ENCODE measurements around the gene ZNF385D.

The ZNF385D gene

DNA sequence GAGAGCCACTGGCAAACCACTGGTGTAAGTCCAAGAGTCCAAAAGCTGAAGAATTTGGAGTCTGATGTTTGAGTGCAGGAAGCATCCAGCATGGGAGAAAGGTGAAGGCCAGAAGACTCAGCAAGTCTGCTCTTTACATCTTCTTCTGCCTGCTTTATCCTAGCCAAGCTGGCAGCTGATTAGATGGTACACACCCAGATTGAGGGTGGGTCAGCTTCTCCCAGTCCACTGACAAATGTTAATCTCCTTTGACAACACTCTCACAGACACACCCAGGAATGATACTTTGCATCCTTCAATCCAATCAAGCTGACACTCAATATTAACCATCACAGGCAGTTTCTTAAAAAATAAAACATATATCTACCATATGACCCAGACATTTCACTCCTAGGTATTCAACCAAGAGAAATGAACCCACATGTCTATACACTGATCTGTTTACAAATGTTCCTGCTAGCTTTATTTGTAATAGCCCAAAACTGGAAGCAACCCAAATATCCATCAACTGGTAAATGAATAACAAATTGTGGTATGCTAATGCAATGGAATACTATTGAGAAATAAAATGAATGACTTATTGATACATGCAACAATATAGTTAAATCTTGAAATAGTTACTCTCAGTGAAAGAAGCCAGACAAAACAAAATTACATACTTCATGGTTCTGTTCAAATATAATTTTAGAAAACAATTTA, 373.8 kb downstream of the ZNF385D start:
- no peak for TF ChIP-seq CTCF (IDR thresholded peaks at IDR 0.05)
- no peak for DNase-seq (ENCODE audit: low spot score)
- H3K4me3 ChIP-seq = no peak overlapping the region
- no peak overlapping the region for H3K27ac ChIP-seq

DNA sequence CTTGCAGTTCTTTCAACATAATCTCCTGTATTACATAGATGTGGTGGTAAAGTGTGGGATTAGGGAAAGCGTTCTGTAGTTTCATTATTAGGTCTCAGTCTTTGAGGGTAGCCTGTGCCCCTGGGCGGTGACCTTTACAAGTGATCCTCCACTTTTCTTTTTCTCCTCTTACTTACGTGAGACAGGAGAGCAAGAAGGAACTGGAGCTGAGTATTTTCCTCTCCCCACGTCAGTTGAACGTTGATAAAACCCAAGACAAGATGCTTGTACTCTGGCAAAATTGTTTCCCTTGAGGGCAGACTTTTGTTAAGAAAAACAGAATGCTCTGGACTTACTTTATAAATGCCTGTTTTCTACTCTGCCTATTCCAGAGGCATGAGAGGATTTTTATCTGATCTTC, 378.7 kb downstream of the ZNF385D start:
- DNase-seq (ENCODE audit: low spot score) = no peak
- Histone ChIP-seq H3K4me3 (no peak overlapping the region), H3K27ac (no peak overlapping the region)
- TF ChIP-seq CTCF (IDR thresholded peaks at IDR 0.05) = no peak
